WERI-Rb-1 (cell line): Measurements from ENCODE around the gene PRKCZ.
A peak's percentile ranks its signal among the peaks of the same experiment; 100 is the strongest.

Source experiments
- DNase-seq: peaks from one replicate; pipeline ENCODE4 v3.0.0-alpha.2; 2020
- H3K27ac ChIP-seq: fragments of 250-450 bp; sonication (Bioruptor Pico); 2 replicates; pipeline ENCODE4 v1.5.1; 2020; ENCODE audit warnings: mild to moderate bottlenecking, moderate library complexity
- H3K27me3 ChIP-seq: fragments of 250-450 bp; sonication (Bioruptor Pico); 2 replicates; pipeline ENCODE4 v1.5.1; 2021; ENCODE audit warnings: mild to moderate bottlenecking, low read depth, moderate library complexity; ENCODE audit not compliant: insufficient read depth, severe bottlenecking
- H3K36me3 ChIP-seq: fragments of 250-450 bp; sonication (Bioruptor Pico); 2 replicates; pipeline ENCODE4 v1.5.1; 2020; ENCODE audit warnings: mild to moderate bottlenecking, moderate library complexity
- H3K4me3 ChIP-seq: 2 replicates; pipeline ENCODE4 v1.5.1; 2011; ENCODE audit warnings: low read depth, mild to moderate bottlenecking, control low read depth, low read length
- H3K9me3 ChIP-seq: fragments of 250-450 bp; sonication (Bioruptor Pico); 2 replicates; pipeline ENCODE4 v1.5.1; 2021; ENCODE audit warnings: mild to moderate bottlenecking, moderate library complexity; ENCODE audit not compliant: severe bottlenecking
- CTCF ChIP-seq: IDR thresholded peaks from 2 replicates; pipeline ENCODE4 v1.5.1; 2011; ENCODE audit warnings: low read depth, mild to moderate bottlenecking, control low read depth, inconsistent platforms, low read length

PRKCZ gene

GRCh38 chr1:2041305-2041704, 8.9 kb upstream of the PRKCZ start:
- H3K27me3 ChIP-seq: no peaks in the 10 kb centered on the region
- H3K27ac ChIP-seq: no peak overlapping the region
- H3K9me3 ChIP-seq: peaks cover 4% of the 10 kb centered on the region
- H3K36me3 ChIP-seq: no peaks in the 10 kb centered on the region
- H3K4me3 ChIP-seq: no peak overlapping the region
- TF ChIP-seq CTCF: no peak
- DNase-seq: no peak

GRCh38 chr1:2041887-2042286, 8.3 kb upstream of the PRKCZ start:
- DNase-seq: no peak
- no peak overlapping the region for H3K27ac ChIP-seq
- H3K4me3 ChIP-seq: no peak overlapping the region
- TF ChIP-seq CTCF: no peak
- H3K27me3 ChIP-seq: no peaks in the 10 kb centered on the region
- H3K36me3 ChIP-seq: no peaks in the 10 kb centered on the region
- H3K9me3 ChIP-seq: peaks cover 4% of the 10 kb centered on the region

- TF ChIP-seq CTCF: peak; percentile 6; the same call in 1 of the 2 replicates
These were observed 7.1 kb upstream of the PRKCZ start for GRCh38 chr1:2042830-2043773.

GRCh38 chr1:2043886-2044285, 6.3 kb upstream of the PRKCZ start:
- no peak overlapping the region for H3K27ac ChIP-seq
- TF ChIP-seq CTCF: no peak
- no peak overlapping the region for H3K4me3 ChIP-seq
- no peak for DNase-seq
- H3K9me3 ChIP-seq: peaks cover 4% of the 10 kb centered on the region
- no peaks in the 10 kb centered on the region for H3K27me3 ChIP-seq
- H3K36me3 ChIP-seq: no peaks in the 10 kb centered on the region

More at GRCh38 chr1:2042830-2043773, 7.1 kb upstream of the PRKCZ start:
- Histone ChIP-seq H3K27ac (no peak overlapping the region), H3K27me3 (no peaks in the 10 kb centered on the region), H3K4me3 (no peak overlapping the region), H3K36me3 (no peaks in the 10 kb centered on the region), H3K9me3 (peaks cover 4% of the 10 kb centered on the region)
- no peak for DNase-seq

GRCh38 chr1:2044510-2045319, 5.5 kb upstream of the PRKCZ start:
- peak; percentile 78 for TF ChIP-seq CTCF
- DNase-seq: peak; percentile 65
- Histone ChIP-seq H3K9me3 (peaks cover 4% of the 10 kb centered on the region), H3K36me3 (no peaks in the 10 kb centered on the region), H3K27me3 (no peaks in the 10 kb centered on the region), H3K4me3 (peak overlapping the region; percentile 26), H3K27ac (no peak overlapping the region)
